ENCODE measurements around the gene NHLH1. TPM values are rescaled to one million over a fixed set of nuclear protein-coding genes. Genes with fewer than 3 reads are reported as not detected.

Gene NHLH1
- total and polyA plus RNA-seq, 5 donors from 2014 or later = 0.06 TPM; not detected in 4

Other genes with a start within 250 kb of the NHLH1 start
- gene ATP1A4, start 215.5 kb upstream of the NHLH1 start, total RNA-seq = not detected
- gene ATP1A4, start 215.5 kb upstream of the NHLH1 start, polyA plus RNA-seq = not detected
- gene CASQ1, start 176.5 kb upstream of the NHLH1 start, total RNA-seq = not detected
- not detected for gene CASQ1, start 176.5 kb upstream of the NHLH1 start, polyA plus RNA-seq
- 21.5 TPM for gene PEA15, start 161.7 kb upstream of the NHLH1 start, total RNA-seq
- 10 to 100 TPM in 1 of 4 donors, 1 to 10 TPM in 3; 7.5 to 10.2 (median 8.3) TPM for gene PEA15, start 161.7 kb upstream of the NHLH1 start, polyA plus RNA-seq
- gene DCAF8, start 104.5 kb upstream of the NHLH1 start, total RNA-seq = 182 TPM
- gene DCAF8, start 104.5 kb upstream of the NHLH1 start, polyA plus RNA-seq = 10 to 100 TPM; 50.3 to 74.1 (median 54.9) TPM
- 44.4 TPM for gene PEX19, start 81.9 kb upstream of the NHLH1 start, total RNA-seq
- 10 to 100 TPM; 55.6 to 61.5 (median 58.8) TPM for gene PEX19, start 81.9 kb upstream of the NHLH1 start, polyA plus RNA-seq
- gene COPA, start 23.8 kb upstream of the NHLH1 start, total RNA-seq = 150 TPM
- gene COPA, start 23.8 kb upstream of the NHLH1 start, polyA plus RNA-seq = 100 to 1,000 TPM; 121 to 140 (median 133) TPM
- 80.5 TPM for gene NCSTN, start 23.7 kb upstream of the NHLH1 start, total RNA-seq
- 10 to 100 TPM; 59.3 to 66.3 (median 60.7) TPM for gene NCSTN, start 23.7 kb upstream of the NHLH1 start, polyA plus RNA-seq
- 0.07 TPM for gene VANGL2, start 33.5 kb downstream of the NHLH1 start, total RNA-seq
- not detected for gene VANGL2, start 33.5 kb downstream of the NHLH1 start, polyA plus RNA-seq
- gene SLAMF6, start 156.2 kb downstream of the NHLH1 start, total RNA-seq = 60.0 TPM
- 100 to 1,000 TPM; 122 to 163 (median 141) TPM for gene SLAMF6, start 156.2 kb downstream of the NHLH1 start, polyA plus RNA-seq
- 135 TPM for gene CD84, start 212.4 kb downstream of the NHLH1 start, total RNA-seq
- gene CD84, start 212.4 kb downstream of the NHLH1 start, polyA plus RNA-seq = 10 to 100 TPM; 20.7 to 36.4 (median 27.1) TPM